ENCODE measurements around the gene EDDM13.

EDDM13 gene

GRCh38 chr19:56263319-56263718, 9.2 kb upstream of the EDDM13 start:
- no peak for DNase-seq (ENCODE audit: low read depth)
- Histone ChIP-seq H3K9ac (ENCODE audit: low read length) (no peak overlapping the region), H3K9me3 (ENCODE audit: control insufficient read depth, low read length) (no peaks in the 10 kb centered on the region), H3K4me3 (ENCODE audit: low read length) (no peak overlapping the region), H3K27me3 (replicated peaks; ENCODE audit: control insufficient read depth, insufficient read depth, low read length) (no peaks in the 10 kb centered on the region), H3K4me1 (ENCODE audit: control insufficient read depth, insufficient read depth, low read length) (no peaks in the 10 kb centered on the region), H3K36me3 (ENCODE audit: control insufficient read depth, insufficient read depth, low read length, severe bottlenecking) (peaks cover 6% of the 10 kb centered on the region)

GRCh38 chr19:56266051-56266450, 6.5 kb upstream of the EDDM13 start:
- H3K9me3 ChIP-seq (ENCODE audit: control insufficient read depth, low read length), result no peaks in the 10 kb centered on the region
- no peaks in the 10 kb centered on the region for H3K27me3 ChIP-seq (replicated peaks; ENCODE audit: control insufficient read depth, insufficient read depth, low read length)
- H3K4me3 ChIP-seq (ENCODE audit: low read length), result no peak overlapping the region

GRCh38 chr19:56269348-56269747, 3.2 kb upstream of the EDDM13 start:
- no peak for DNase-seq (ENCODE audit: low read depth)
- Histone ChIP-seq H3K9me3 (ENCODE audit: control insufficient read depth, low read length) (no peaks in the 10 kb centered on the region), H3K4me3 (ENCODE audit: low read length) (no peak overlapping the region), H3K27me3 (replicated peaks; ENCODE audit: control insufficient read depth, insufficient read depth, low read length) (no peaks in the 10 kb centered on the region), H3K36me3 (ENCODE audit: control insufficient read depth, insufficient read depth, low read length, severe bottlenecking) (peaks cover 3% of the 10 kb centered on the region), H3K4me1 (ENCODE audit: control insufficient read depth, insufficient read depth, low read length) (no peaks in the 10 kb centered on the region), H3K9ac (ENCODE audit: low read length) (no peak overlapping the region)

More at GRCh38 chr19:56266051-56266450, 6.5 kb upstream of the EDDM13 start:
- DNase-seq (ENCODE audit: low read depth), result no peak
- H3K36me3 ChIP-seq (ENCODE audit: control insufficient read depth, insufficient read depth, low read length, severe bottlenecking), result peaks cover 3% of the 10 kb centered on the region
- H3K9ac ChIP-seq (ENCODE audit: low read length), result no peak overlapping the region
- no peaks in the 10 kb centered on the region for H3K4me1 ChIP-seq (ENCODE audit: control insufficient read depth, insufficient read depth, low read length)

- Histone ChIP-seq H3K27me3 (replicated peaks; ENCODE audit: control insufficient read depth, insufficient read depth, low read length) (no peaks in the 10 kb centered on the region), H3K4me3 (ENCODE audit: low read length) (no peak overlapping the region), H3K9me3 (ENCODE audit: control insufficient read depth, low read length) (no peaks in the 10 kb centered on the region), H3K4me1 (ENCODE audit: control insufficient read depth, insufficient read depth, low read length) (no peaks in the 10 kb centered on the region), H3K9ac (ENCODE audit: low read length) (no peak overlapping the region), H3K36me3 (ENCODE audit: control insufficient read depth, insufficient read depth, low read length, severe bottlenecking) (peaks cover 3% of the 10 kb centered on the region)
- DNase-seq (ENCODE audit: low read depth), result no peak
These were observed 1.9 kb upstream of the EDDM13 start for GRCh38 chr19:56270676-56271075.

GRCh38 chr19:56271151-56271550, 1.4 kb upstream of the EDDM13 start:
- Histone ChIP-seq H3K9me3 (ENCODE audit: control insufficient read depth, low read length) (no peaks in the 10 kb centered on the region), H3K4me3 (ENCODE audit: low read length) (no peak overlapping the region), H3K4me1 (ENCODE audit: control insufficient read depth, insufficient read depth, low read length) (no peaks in the 10 kb centered on the region), H3K27me3 (replicated peaks; ENCODE audit: control insufficient read depth, insufficient read depth, low read length) (no peaks in the 10 kb centered on the region), H3K9ac (ENCODE audit: low read length) (no peak overlapping the region), H3K36me3 (ENCODE audit: control insufficient read depth, insufficient read depth, low read length, severe bottlenecking) (peaks cover 3% of the 10 kb centered on the region)
- DNase-seq (ENCODE audit: low read depth), result no peak

DNA sequence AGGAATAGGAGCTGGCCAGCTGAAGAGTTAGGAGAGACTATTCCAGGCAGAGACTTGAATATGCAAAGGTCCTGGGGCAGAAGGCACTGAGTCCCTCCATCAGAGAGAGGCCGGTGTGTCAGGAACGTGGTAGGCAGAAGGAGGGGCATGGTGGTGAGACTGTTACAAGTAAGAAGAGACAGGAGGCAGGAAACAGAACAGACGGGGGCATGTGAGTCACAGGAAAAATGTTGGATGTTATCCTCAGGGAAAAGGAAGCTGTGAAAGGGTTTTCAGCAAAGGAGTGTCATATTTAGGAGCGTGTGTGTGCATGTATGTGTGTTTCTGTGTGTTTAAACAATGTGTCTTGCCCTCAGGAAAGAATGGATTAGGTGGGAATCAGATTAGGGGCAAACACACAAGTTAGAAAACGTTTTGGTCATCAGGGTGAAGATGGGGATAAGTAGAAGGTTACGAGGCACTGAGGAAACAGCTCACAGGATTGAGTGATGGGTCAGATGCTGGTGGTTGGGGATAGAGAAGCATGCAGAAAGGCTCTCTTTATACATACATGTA, 1.1 kb downstream of the EDDM13 start:
- no peak for DNase-seq (ENCODE audit: low read depth)
- no peak overlapping the region for H3K4me3 ChIP-seq (ENCODE audit: low read length)
- H3K27me3 ChIP-seq (replicated peaks; ENCODE audit: control insufficient read depth, insufficient read depth, low read length), result no peaks in the 10 kb centered on the region
- H3K9me3 ChIP-seq (ENCODE audit: control insufficient read depth, low read length), result no peaks in the 10 kb centered on the region
- H3K9ac ChIP-seq (ENCODE audit: low read length), result no peak overlapping the region
- H3K36me3 ChIP-seq (ENCODE audit: control insufficient read depth, insufficient read depth, low read length, severe bottlenecking), result no peaks in the 10 kb centered on the region
- no peaks in the 10 kb centered on the region for H3K4me1 ChIP-seq (ENCODE audit: control insufficient read depth, insufficient read depth, low read length)

GRCh38 chr19:56282809-56283208, 10.3 kb downstream of the EDDM13 start:
- no peaks in the 10 kb centered on the region for H3K9me3 ChIP-seq (ENCODE audit: control insufficient read depth, low read length)
- H3K4me1 ChIP-seq (ENCODE audit: control insufficient read depth, insufficient read depth, low read length), result no peaks in the 10 kb centered on the region
- H3K4me3 ChIP-seq (ENCODE audit: low read length), result no peak overlapping the region
- no peaks in the 10 kb centered on the region for H3K27me3 ChIP-seq (replicated peaks; ENCODE audit: control insufficient read depth, insufficient read depth, low read length)
- peaks cover 13% of the 10 kb centered on the region for H3K36me3 ChIP-seq (ENCODE audit: control insufficient read depth, insufficient read depth, low read length, severe bottlenecking)
- no peak for DNase-seq (ENCODE audit: low read depth)
- H3K9ac ChIP-seq (ENCODE audit: low read length), result no peak overlapping the region

DNA sequence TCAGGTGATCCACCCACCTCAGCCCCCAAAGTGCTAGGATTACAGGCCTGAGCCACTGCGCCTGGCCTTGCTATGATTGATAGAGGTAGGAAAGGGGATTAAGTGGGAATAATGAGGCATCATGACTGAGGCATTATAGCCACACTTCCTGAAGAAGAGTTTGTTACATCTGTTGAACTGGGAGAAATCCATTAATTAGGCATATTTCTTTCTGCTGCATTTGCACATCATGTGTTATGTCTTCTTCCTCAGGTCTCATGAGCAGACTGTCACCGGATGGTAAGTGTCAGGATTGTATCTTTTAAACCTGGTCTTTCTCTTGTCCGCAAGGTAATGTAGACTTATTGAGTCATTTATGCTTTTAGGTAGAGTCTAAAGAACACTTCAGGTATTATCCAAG, 12.2 kb downstream of the EDDM13 start:
- H3K27me3 ChIP-seq (replicated peaks; ENCODE audit: control insufficient read depth, insufficient read depth, low read length), result no peaks in the 10 kb centered on the region
- H3K36me3 ChIP-seq (ENCODE audit: control insufficient read depth, insufficient read depth, low read length, severe bottlenecking), result peaks cover 13% of the 10 kb centered on the region
- H3K9me3 ChIP-seq (ENCODE audit: control insufficient read depth, low read length), result no peaks in the 10 kb centered on the region
- DNase-seq (ENCODE audit: low read depth), result no peak
- H3K9ac ChIP-seq (ENCODE audit: low read length), result no peak overlapping the region
- H3K4me3 ChIP-seq (ENCODE audit: low read length), result no peak overlapping the region
- no peaks in the 10 kb centered on the region for H3K4me1 ChIP-seq (ENCODE audit: control insufficient read depth, insufficient read depth, low read length)

DNA sequence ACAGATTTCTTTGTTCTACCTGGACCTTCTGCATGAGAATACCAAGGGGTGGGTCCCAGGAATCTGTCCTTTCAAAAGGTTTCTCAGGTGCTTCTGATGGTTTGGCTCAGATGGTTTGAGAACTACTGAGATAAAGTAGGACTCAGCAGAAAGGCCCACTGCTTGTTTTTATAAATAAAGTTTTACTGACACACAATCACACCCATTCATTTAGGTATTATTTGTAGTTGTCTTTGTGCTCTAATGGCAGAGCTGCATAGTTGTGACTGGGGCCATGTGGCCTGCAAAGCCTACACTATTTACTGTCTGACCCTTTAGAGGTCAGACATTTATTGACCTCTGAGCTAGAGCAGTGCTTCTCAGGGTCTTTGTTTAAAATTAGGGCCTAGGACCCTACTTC, 17.6 kb downstream of the EDDM13 start:
- Histone ChIP-seq H3K27me3 (replicated peaks; ENCODE audit: control insufficient read depth, insufficient read depth, low read length) (no peaks in the 10 kb centered on the region), H3K4me3 (ENCODE audit: low read length) (no peak overlapping the region), H3K9ac (ENCODE audit: low read length) (no peak overlapping the region), H3K9me3 (ENCODE audit: control insufficient read depth, low read length) (no peaks in the 10 kb centered on the region), H3K36me3 (ENCODE audit: control insufficient read depth, insufficient read depth, low read length, severe bottlenecking) (peaks cover 21% of the 10 kb centered on the region), H3K4me1 (ENCODE audit: control insufficient read depth, insufficient read depth, low read length) (no peaks in the 10 kb centered on the region)
- no peak for DNase-seq (ENCODE audit: low read depth)

DNA sequence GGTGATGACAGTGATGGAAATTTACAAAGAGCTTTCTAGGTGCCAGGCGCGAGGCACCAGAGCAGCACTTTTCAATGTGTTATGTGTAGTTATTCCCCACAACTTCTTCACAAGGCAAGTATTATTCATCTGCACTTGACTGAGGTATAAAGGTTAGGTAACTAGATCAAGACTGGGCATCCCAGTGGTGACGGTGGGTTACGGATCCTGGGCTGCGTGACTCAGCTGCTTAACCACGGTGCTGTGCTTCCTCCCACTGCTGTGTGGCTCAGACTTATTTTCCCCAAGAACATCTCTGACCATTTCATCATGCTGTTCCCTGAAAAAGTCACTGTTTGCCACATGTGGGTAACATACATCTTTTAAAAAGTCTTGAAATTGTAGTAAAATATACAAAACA, 19.3 kb downstream of the EDDM13 start:
- H3K36me3 ChIP-seq (ENCODE audit: control insufficient read depth, insufficient read depth, low read length, severe bottlenecking), result peaks cover 27% of the 10 kb centered on the region
- no peaks in the 10 kb centered on the region for H3K27me3 ChIP-seq (replicated peaks; ENCODE audit: control insufficient read depth, insufficient read depth, low read length)
- no peak for DNase-seq (ENCODE audit: low read depth)
- H3K9me3 ChIP-seq (ENCODE audit: control insufficient read depth, low read length), result no peaks in the 10 kb centered on the region
- no peak overlapping the region for H3K9ac ChIP-seq (ENCODE audit: low read length)
- H3K4me1 ChIP-seq (ENCODE audit: control insufficient read depth, insufficient read depth, low read length), result no peaks in the 10 kb centered on the region
- no peak overlapping the region for H3K4me3 ChIP-seq (ENCODE audit: low read length)

DNA sequence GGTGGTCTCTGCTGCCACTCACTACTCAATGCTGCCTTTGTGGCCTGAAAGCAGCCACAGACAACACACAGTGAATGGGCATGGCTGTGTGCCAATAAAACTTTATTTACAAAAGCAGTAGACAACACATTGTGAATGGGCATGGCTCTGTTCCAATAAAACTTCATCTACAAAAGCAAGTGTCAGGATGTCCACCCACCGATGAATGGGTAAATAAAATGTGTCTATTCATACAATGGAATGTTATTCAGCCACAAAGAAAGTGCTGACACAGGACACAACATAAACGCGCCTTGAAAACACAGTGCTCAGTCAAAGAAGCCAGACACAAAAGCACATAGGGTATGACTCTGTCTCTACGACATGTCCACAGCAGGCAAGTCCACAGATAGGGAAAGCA, 22.0 kb downstream of the EDDM13 start:
- Histone ChIP-seq H3K4me3 (ENCODE audit: low read length) (no peak overlapping the region), H3K9me3 (ENCODE audit: control insufficient read depth, low read length) (no peaks in the 10 kb centered on the region), H3K36me3 (ENCODE audit: control insufficient read depth, insufficient read depth, low read length, severe bottlenecking) (peaks cover 27% of the 10 kb centered on the region), H3K9ac (ENCODE audit: low read length) (no peak overlapping the region), H3K4me1 (ENCODE audit: control insufficient read depth, insufficient read depth, low read length) (no peaks in the 10 kb centered on the region), H3K27me3 (replicated peaks; ENCODE audit: control insufficient read depth, insufficient read depth, low read length) (no peaks in the 10 kb centered on the region)
- DNase-seq (ENCODE audit: low read depth), result no peak
